ENCODE data around the gene USP36.

USP36 gene

GRCh38 chr17:78836420-78837021 lies 4.1 kb downstream of the USP36 start:
- DNase-seq = no peak

GRCh38 chr17:78834571-78834970 lies 6.0 kb downstream of the USP36 start:
- no peak for DNase-seq

- no peak for DNase-seq
Observed at GRCh38 chr17:78832541-78832810, 8.1 kb downstream of the USP36 start.

GRCh38 chr17:78831688-78832540 lies 8.7 kb downstream of the USP36 start:
- no peak for DNase-seq

- no peak for DNase-seq
Observed at GRCh38 chr17:78829477-78829876, 11.1 kb downstream of the USP36 start.

- DNase-seq = no peak
Observed at GRCh38 chr17:78828470-78829185, 12.0 kb downstream of the USP36 start.

- no peak for DNase-seq
Observed at GRCh38 chr17:78826836-78827509, 13.6 kb downstream of the USP36 start.

- no peak for DNase-seq
Observed at GRCh38 chr17:78826421-78826820, 14.2 kb downstream of the USP36 start.

GRCh38 chr17:78825696-78826095 lies 14.9 kb downstream of the USP36 start:
- DNase-seq = no peak

- DNase-seq = no peak
Observed at GRCh38 chr17:78824240-78824639, 16.4 kb downstream of the USP36 start.

GRCh38 chr17:78823282-78824046 lies 17.1 kb downstream of the USP36 start:
- DNase-seq = no peak

- DNase-seq = no peak
Observed at GRCh38 chr17:78822552-78822951, 18.1 kb downstream of the USP36 start.

GRCh38 chr17:78821961-78822360 lies 18.7 kb downstream of the USP36 start:
- no peak for DNase-seq

- DNase-seq = no peak
Observed at GRCh38 chr17:78820841-78821240, 19.8 kb downstream of the USP36 start.

- no peak for DNase-seq
Observed at GRCh38 chr17:78819806-78820792, 20.5 kb downstream of the USP36 start.

- DNase-seq = no peak
Observed at GRCh38 chr17:78819402-78819801, 21.2 kb downstream of the USP36 start.

GRCh38 chr17:78818932-78819331 lies 21.7 kb downstream of the USP36 start:
- no peak for DNase-seq

GRCh38 chr17:78818152-78818846 lies 22.3 kb downstream of the USP36 start:
- DNase-seq = no peak

- DNase-seq = no peak
Observed at GRCh38 chr17:78817123-78817522, 23.5 kb downstream of the USP36 start.

- no peak for DNase-seq
Observed at GRCh38 chr17:78815696-78816095, 24.9 kb downstream of the USP36 start.

GRCh38 chr17:78812855-78813254 lies 27.8 kb downstream of the USP36 start:
- DNase-seq = no peak

Measured in NCI-H2029 (cell line).